Measurements from ENCODE around the gene INPP5B. TPM values are rescaled to one million over a fixed set of nuclear protein-coding genes. Genes with fewer than 3 reads are reported as not detected.

The INPP5B gene
- total and polyA plus RNA-seq, 10 of the 15 experiments (the other 5 are each of a cell fraction or from before 2014, with no cell fraction given), result 10.9 to 54.4 (median 26.9) TPM

DNA sequence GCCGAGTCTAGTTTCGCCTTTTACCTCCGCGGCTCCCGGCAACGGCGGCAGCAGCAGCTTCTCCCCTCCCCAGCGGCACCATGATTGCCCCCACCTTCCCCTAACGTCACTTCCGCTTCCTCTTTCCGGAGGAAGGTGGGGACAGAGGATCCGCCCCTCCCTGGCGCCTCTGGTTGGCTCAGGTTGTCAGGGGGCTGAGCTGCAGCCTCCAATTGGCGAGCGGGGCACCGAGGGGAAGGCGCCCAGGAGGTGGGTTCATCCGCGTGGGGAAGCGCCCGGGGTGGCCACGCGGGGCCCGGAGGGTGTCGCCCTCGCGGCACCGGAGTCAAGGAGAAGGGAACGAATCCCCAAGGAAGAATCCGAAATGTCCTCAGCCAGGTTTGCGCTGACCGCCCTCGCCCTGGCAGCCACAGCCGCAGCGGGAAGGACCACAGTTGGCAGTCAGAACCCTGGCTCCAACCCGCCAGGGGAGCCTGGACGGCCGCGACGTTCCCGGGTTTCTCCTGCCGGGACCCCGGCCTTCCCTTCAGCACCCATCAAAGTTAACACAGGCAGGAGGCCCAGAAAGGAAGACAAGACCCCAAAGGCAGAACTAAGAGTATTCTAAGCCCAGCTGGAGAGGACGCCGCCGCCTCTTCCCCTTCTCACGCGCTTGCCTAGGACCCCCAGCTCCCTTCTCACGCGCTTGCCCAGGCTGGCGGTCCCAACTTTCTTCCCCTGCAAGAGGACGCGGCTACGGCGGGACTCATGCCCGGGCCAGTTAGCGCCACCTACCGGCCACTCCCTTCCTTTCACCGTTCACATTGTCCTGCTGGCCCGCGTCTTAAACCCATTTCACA lies 87.1 kb downstream of the INPP5B start, which contains the start of gene MTF1 (continued):
- TF ChIP-seq, protein P1, sequence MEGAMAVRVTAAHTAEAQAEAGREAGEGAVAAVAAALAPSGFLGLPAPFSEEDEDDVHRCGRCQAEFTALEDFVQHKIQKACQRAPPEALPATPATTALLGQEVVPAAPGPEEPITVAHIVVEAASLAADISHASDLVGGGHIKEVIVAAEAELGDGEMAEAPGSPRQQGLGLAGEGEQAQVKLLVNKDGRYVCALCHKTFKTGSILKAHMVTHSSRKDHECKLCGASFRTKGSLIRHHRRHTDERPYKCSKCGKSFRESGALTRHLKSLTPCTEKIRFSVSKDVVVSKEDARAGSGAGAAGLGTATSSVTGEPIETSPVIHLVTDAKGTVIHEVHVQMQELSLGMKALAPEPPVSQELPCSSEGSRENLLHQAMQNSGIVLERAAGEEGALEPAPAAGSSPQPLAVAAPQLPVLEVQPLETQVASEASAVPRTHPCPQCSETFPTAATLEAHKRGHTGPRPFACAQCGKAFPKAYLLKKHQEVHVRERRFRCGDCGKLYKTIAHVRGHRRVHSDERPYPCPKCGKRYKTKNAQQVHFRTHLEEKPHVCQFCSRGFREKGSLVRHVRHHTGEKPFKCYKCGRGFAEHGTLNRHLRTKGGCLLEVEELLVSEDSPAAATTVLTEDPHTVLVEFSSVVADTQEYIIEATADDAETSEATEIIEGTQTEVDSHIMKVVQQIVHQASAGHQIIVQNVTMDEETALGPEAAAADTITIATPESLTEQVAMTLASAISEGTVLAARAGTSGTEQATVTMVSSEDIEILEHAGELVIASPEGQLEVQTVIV (IDR thresholded peaks at IDR 0.05; ENCODE audit: borderline replicate concordance, partially characterized antibody), result peak; percentile 25
- TF ChIP-seq BACH1 (IDR thresholded peaks at IDR 0.05; ENCODE audit: borderline replicate concordance) (peak; percentile 65; the same call in 1 of the 2 replicates), SREBF2 (IDR thresholded peaks at IDR 0.05; ENCODE audit: low read length) (peak; percentile 62), RB1 (IDR thresholded peaks at IDR 0.05; ENCODE audit: borderline replicate concordance) (peak; percentile 25; the same call in 1 of the 2 replicates), MEF2A (IDR thresholded peaks at IDR 0.05; ENCODE audit: insufficient read depth, low read depth, low read length) (0 out of 2 replicates have a peak, but pooled peaks have one; percentile 8), SP1 (IDR thresholded peaks at IDR 0.05; ENCODE audit: low read depth, low read length) (peak; percentile 84), SMAD5 (IDR thresholded peaks at IDR 0.05; ENCODE audit: low read depth) (peak; percentile 86; the same call in 1 of the 2 replicates), PAX5 (IDR thresholded peaks at IDR 0.05; ENCODE audit: borderline replicate concordance, low read depth, low read length) (no peak), RELA (IDR thresholded peaks at IDR 0.05; ENCODE audit: borderline replicate concordance, partially characterized antibody) (peak; percentile 51), SMC3 (IDR thresholded peaks at IDR 0.05; ENCODE audit: borderline replicate concordance, low read length) (peak; percentile 64; the same call in 1 of the 2 replicates), ESRRA (IDR thresholded peaks at IDR 0.05; ENCODE audit: low read length) (0 out of 2 replicates have a peak, but pooled peaks have one; percentile 15), POU2F2 (IDR thresholded peaks at IDR 0.05; ENCODE audit: borderline replicate concordance, low read depth, low read length) (peak; percentile 33; the same call in 1 of the 3 replicates), POLR2A (IDR thresholded peaks at IDR 0.05; ENCODE audit: low read depth, low read length) (peak; percentile 90), SMARCA5 (IDR thresholded peaks at IDR 0.05) (peak; percentile 92; the same call in 1 of the 2 replicates)
- TF ChIP-seq, protein P2, sequence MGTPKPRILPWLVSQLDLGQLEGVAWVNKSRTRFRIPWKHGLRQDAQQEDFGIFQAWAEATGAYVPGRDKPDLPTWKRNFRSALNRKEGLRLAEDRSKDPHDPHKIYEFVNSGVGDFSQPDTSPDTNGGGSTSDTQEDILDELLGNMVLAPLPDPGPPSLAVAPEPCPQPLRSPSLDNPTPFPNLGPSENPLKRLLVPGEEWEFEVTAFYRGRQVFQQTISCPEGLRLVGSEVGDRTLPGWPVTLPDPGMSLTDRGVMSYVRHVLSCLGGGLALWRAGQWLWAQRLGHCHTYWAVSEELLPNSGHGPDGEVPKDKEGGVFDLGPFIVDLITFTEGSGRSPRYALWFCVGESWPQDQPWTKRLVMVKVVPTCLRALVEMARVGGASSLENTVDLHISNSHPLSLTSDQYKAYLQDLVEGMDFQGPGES (IDR thresholded peaks at IDR 0.05), result peak; percentile 80
- TF ChIP-seq, protein P3, sequence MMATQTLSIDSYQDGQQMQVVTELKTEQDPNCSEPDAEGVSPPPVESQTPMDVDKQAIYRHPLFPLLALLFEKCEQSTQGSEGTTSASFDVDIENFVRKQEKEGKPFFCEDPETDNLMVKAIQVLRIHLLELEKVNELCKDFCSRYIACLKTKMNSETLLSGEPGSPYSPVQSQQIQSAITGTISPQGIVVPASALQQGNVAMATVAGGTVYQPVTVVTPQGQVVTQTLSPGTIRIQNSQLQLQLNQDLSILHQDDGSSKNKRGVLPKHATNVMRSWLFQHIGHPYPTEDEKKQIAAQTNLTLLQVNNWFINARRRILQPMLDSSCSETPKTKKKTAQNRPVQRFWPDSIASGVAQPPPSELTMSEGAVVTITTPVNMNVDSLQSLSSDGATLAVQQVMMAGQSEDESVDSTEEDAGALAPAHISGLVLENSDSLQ (IDR thresholded peaks at IDR 0.05), result peak; percentile 64
- TF ChIP-seq, protein P4, sequence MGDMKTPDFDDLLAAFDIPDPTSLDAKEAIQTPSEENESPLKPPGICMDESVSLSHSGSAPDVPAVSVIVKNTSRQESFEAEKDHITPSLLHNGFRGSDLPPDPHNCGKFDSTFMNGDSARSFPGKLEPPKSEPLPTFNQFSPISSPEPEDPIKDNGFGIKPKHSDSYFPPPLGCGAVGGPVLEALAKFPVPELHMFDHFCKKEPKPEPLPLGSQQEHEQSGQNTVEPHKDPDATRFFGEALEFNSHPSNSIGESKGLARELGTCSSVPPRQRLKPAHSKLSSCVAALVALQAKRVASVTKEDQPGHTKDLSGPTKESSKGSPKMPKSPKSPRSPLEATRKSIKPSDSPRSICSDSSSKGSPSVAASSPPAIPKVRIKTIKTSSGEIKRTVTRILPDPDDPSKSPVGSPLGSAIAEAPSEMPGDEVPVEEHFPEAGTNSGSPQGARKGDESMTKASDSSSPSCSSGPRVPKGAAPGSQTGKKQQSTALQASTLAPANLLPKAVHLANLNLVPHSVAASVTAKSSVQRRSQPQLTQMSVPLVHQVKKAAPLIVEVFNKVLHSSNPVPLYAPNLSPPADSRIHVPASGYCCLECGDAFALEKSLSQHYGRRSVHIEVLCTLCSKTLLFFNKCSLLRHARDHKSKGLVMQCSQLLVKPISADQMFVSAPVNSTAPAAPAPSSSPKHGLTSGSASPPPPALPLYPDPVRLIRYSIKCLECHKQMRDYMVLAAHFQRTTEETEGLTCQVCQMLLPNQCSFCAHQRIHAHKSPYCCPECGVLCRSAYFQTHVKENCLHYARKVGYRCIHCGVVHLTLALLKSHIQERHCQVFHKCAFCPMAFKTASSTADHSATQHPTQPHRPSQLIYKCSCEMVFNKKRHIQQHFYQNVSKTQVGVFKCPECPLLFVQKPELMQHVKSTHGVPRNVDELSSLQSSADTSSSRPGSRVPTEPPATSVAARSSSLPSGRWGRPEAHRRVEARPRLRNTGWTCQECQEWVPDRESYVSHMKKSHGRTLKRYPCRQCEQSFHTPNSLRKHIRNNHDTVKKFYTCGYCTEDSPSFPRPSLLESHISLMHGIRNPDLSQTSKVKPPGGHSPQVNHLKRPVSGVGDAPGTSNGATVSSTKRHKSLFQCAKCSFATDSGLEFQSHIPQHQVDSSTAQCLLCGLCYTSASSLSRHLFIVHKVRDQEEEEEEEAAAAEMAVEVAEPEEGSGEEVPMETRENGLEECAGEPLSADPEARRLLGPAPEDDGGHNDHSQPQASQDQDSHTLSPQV (IDR thresholded peaks at IDR 0.05), result no peak
- TF ChIP-seq, protein P5, sequence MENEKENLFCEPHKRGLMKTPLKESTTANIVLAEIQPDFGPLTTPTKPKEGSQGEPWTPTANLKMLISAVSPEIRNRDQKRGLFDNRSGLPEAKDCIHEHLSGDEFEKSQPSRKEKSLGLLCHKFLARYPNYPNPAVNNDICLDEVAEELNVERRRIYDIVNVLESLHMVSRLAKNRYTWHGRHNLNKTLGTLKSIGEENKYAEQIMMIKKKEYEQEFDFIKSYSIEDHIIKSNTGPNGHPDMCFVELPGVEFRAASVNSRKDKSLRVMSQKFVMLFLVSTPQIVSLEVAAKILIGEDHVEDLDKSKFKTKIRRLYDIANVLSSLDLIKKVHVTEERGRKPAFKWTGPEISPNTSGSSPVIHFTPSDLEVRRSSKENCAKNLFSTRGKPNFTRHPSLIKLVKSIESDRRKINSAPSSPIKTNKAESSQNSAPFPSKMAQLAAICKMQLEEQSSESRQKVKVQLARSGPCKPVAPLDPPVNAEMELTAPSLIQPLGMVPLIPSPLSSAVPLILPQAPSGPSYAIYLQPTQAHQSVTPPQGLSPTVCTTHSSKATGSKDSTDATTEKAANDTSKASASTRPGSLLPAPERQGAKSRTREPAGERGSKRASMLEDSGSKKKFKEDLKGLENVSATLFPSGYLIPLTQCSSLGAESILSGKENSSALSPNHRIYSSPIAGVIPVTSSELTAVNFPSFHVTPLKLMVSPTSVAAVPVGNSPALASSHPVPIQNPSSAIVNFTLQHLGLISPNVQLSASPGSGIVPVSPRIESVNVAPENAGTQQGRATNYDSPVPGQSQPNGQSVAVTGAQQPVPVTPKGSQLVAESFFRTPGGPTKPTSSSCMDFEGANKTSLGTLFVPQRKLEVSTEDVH (IDR thresholded peaks at IDR 0.05; ENCODE audit: low read depth, partially characterized antibody), result peak; percentile 82
